GM20000 (cell line): ENCODE results near the gene TSPEAR.

Experiments
- DNase-seq: peaks from one replicate; pipeline ENCODE4 v3.0.0; 2012; ENCODE audit warnings: low spot score
- TF ChIP-seq, protein P1 (sequence below): IDR thresholded peaks from 2 replicates; pipeline ENCODE4 v1.5.1; 2012; ENCODE audit warnings: mild to moderate bottlenecking, control low read depth; ENCODE audit errors: extremely low read depth, missing control alignments

TSPEAR gene

DNA sequence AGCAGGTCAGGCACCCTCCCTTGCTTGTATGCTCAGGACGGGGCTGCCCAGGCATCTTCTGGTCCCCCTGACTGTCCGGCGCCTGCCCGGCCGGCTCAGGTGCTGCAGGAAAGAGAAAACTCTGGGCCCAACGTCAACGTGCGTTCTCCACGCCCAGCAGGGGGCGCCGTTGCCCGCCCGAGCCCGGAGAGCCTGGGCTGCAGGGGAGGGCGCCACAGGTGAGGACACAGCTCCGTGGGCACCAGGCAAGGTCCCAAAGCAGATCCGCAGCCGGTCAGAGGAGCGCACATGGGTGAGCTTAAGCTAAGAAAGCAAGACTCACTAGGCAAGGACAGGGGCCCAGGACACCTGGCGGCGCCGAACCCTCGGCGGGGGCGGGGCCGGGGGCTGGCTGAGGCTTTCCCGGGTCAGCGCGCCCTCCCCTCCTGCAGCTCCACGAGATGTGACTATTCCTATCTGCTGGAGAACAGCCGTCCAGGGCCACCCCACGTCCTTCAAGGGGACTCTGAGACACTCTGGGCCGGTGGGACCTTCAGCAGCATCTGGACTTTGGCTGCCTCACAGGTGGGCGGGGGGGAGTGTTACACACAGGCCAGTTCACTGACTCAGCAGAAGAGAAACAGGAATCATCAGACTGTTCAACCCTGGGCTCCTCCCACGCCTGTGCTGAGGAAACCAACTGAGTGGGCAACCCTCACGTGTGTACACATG, 200.7 kb downstream of the TSPEAR start:
- DNase-seq: peak; percentile 90
- TF ChIP-seq, protein P1, sequence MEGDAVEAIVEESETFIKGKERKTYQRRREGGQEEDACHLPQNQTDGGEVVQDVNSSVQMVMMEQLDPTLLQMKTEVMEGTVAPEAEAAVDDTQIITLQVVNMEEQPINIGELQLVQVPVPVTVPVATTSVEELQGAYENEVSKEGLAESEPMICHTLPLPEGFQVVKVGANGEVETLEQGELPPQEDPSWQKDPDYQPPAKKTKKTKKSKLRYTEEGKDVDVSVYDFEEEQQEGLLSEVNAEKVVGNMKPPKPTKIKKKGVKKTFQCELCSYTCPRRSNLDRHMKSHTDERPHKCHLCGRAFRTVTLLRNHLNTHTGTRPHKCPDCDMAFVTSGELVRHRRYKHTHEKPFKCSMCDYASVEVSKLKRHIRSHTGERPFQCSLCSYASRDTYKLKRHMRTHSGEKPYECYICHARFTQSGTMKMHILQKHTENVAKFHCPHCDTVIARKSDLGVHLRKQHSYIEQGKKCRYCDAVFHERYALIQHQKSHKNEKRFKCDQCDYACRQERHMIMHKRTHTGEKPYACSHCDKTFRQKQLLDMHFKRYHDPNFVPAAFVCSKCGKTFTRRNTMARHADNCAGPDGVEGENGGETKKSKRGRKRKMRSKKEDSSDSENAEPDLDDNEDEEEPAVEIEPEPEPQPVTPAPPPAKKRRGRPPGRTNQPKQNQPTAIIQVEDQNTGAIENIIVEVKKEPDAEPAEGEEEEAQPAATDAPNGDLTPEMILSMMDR: peak; percentile 82

- TF ChIP-seq, protein P1: no peak
- DNase-seq: no peak
Observed at GRCh38 chr21:44510109-44510507, 201.3 kb downstream of the TSPEAR start.

GRCh38 chr21:44509539-44509938, 201.8 kb downstream of the TSPEAR start:
- TF ChIP-seq, protein P1: no peak

GRCh38 chr21:44508711-44509445, 202.5 kb downstream of the TSPEAR start:
- TF ChIP-seq, protein P1: no peak
- no peak for DNase-seq

More at GRCh38 chr21:44509539-44509938, 201.8 kb downstream of the TSPEAR start:
- DNase-seq: no peak

DNA sequence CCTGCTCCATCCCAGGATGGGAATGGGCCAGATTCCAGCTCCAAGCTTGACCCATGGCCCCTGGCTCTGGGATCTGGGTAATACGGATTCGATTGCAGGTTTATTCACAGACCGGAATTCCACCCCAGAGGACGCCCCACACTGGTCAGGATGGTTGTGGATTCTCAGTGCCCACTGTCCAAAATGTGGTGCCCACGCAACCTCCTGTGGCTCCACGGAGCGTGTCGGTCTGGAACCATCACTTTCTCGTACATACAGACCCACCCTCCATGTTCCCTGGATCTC, 203.0 kb downstream of the TSPEAR start:
- DNase-seq: no peak
- TF ChIP-seq, protein P1: no peak

DNA sequence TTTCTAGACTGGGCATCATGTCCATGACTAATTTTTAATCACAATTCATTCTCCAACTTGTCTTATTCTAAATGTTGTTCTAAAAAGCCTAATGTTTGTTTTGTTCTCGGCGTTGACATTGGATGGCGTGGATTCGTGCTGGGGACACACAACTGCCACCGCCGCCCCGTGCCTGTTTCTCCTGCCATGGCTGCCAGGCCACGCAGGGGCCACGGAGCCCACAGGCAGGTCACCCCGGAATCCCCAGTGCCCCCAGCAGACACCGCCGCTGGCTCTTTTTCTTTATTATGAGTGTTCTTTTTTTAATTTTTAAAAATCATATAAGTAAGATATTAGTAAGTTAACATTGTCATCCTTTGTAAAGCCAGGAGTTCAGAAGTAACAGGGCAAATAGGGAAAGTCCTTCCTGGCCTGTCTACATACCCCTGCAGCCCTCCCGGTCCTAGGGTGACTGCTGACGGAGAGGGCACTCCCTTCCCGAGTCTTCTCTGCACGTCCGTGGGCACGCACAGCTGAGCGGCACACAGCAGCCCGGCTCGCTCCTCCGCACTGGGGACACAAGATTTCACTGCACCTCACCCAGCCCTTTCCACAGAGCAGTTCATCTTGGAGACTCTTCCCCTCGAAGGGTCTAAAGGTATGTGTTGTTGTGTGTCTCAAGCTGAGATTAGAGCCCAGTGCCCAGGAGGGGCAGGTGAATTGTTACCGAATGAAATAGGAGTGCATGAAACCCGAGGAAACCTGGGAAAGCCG, 203.5 kb downstream of the TSPEAR start:
- TF ChIP-seq, protein P1: no peak
- no peak for DNase-seq
